Measurements from ENCODE around the gene MPP3.

DNA sequence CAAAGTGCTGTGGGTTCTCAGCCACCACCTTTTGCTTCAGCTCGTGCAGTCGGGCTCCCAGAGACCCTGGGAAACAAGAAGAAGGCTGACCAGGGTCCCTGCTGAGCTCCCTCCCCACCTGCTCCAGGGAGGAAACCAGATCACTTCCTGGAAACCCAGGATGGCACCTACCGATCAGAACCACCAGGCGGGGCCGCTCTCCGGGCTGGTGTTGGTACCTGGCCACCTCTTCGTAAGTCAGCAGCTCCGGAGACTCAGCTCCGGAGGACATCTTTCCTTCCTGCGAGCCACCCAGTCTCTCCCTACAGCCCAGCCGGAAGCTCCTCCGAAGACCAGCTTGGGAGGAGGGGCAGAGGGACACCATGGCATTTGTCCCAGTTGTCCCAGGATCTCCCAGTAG, 18.9 kb downstream of the MPP3 start:
- TF ChIP-seq, protein P1, sequence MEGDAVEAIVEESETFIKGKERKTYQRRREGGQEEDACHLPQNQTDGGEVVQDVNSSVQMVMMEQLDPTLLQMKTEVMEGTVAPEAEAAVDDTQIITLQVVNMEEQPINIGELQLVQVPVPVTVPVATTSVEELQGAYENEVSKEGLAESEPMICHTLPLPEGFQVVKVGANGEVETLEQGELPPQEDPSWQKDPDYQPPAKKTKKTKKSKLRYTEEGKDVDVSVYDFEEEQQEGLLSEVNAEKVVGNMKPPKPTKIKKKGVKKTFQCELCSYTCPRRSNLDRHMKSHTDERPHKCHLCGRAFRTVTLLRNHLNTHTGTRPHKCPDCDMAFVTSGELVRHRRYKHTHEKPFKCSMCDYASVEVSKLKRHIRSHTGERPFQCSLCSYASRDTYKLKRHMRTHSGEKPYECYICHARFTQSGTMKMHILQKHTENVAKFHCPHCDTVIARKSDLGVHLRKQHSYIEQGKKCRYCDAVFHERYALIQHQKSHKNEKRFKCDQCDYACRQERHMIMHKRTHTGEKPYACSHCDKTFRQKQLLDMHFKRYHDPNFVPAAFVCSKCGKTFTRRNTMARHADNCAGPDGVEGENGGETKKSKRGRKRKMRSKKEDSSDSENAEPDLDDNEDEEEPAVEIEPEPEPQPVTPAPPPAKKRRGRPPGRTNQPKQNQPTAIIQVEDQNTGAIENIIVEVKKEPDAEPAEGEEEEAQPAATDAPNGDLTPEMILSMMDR (IDR thresholded peaks at IDR 0.05; ENCODE audit: borderline replicate concordance, extremely low read depth, low read length, poor library complexity, severe bottlenecking) = no peak
- TF ChIP-seq EZH2 (IDR thresholded peaks at IDR 0.05; ENCODE audit: borderline replicate concordance, low read depth, low read length, severe bottlenecking) = no peak
